Caki2 (cell line): Measurements from ENCODE around the gene C14orf180. TPM values are rescaled to one million over a fixed set of nuclear protein-coding genes. Genes with fewer than 3 reads are reported as not detected.
"Not testable (repeated sequence)": the region's sequence is repeated elsewhere in the genome, so short reads cannot be mapped to it uniquely, and the experiment has no call there.

Source experiments
- DNase-seq: peaks from one replicate; pipeline ENCODE4 v3.0.0-alpha.2; 2015; ENCODE audit warnings: low read depth
- in situ Hi-C: cut with HindIII; loops from 2 replicates; pipeline ENCODE4 v1.10.0; 2016; ENCODE audit warnings: low sequenced_read_pairs, low pct_unique_long_range_greater_than_20kb, mixed read lengths
- total RNA-seq: library from RNA; depleted of rRNA; stranded (reverse); fragments of >200 nt; shearing (Covaris generic); gene quantifications from 2 replicates; pipeline ENCODE4 v1.2.3, GENCODE V29; 2014; ENCODE audit warnings: low replicate concordance; rRNA removed

Gene C14orf180
- total RNA-seq, 1 experiment from 2014 or later = not detected

DNA sequence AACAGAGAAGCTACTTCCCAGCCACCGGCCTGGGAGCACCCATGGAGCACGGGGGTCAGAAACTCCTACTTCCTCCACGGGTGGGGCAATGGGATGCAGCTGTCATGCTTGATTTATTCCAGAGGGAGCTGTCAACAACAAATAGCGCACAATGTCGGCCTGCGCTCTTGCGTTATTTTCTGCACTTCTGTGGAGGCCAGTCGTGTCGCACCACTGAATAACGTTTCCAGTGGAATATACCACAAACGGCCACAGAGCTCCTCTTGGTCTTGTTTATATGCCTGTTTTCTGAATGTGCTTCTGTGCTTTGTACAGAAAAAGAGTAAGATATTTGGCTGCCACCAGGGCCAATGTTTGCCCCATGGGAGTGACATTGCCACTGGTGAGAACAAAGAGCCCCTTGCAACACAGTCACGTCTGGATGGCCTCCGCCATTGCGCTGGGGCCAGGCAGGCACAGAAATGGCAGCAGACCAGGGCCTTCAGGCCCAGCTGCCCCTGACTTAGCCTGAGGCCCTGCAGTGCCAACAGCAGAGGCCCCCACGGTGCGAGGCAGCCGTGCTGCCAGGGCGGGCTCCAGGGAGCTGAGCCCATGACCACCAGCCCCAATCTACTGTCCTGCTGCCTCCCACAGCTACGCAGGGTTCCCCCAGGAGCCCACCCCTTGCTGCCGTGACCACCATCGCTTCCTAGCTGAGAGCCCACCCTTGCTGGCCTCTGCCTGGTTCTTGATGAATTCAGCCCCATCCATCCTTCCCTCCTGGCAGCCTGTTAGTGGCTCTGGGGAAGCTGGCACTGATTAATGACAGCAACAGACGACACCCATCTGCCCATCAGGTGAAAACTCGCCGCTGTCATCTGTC lies 53.9 kb downstream of the C14orf180 start:
- in situ Hi-C loops = no loop called here

DNA sequence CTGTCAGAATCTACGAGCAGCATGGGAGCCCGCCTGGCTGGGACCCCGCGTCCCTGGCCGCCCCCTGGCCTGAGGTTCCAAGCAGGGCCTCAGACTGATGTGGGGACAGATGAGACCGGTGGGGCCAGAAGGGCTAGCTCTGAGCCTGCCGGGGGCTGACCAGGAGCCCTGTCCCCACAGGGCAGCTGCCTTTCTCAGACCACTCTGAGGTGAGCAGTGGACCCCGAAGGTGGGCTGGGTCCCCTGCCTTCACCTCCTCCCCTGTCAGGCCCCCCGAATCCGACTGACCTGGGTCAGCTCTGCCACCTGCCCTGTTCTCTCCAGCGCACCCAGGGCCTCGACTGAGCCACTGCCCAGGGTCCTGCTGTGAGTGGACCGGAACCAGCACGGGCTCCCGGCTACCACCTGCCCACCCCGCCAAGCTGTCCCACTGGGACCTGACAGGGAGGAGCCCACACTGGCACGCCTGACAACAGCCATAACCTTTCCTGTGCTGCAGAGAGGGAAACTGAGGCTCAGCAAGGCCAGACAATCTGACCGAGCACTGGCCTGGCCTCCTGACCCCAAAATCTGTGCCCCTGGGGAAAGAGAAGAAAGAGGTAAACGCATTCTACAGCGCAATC lies 54.7 kb downstream of the C14orf180 start:
- in situ Hi-C loops = no loop called here
- no peak for DNase-seq

More for the DNA sequence above, 53.9 kb downstream of the C14orf180 start:
- no peak for DNase-seq

DNA sequence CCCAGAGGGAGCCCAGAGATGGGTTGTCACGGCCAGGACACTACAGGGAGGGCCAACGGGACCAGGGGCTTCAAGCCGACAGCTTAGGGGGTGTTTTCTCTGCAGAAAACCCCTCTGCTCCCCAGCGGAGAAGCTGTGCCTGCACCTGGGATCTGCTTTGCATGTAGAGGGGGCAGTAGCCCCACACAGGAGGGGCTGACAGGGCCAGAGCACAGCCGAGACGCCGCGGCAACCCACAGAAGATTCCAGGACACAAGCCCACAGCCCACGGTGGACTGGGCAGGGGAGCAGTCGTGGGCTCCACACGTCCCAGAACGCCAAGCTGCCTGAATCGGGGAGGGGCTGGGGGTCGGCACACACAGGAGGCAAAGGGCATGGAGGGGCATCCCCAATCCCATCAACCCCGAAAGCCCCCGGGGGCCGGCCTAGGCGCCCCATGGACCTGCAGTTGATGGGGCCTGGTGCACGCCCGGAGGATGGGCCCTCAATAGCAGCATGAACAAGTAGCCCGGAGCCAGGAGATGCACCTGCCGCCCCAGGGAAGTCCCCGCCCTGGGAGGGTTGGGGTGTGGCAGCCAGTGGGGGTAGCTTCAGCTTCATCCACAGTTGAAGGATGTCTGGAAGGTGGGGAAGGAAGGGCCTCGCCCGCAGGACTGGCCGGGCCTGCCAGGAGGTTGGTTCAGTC lies 55.5 kb downstream of the C14orf180 start:
- no peak for DNase-seq
- in situ Hi-C loops = no loop called here

DNA sequence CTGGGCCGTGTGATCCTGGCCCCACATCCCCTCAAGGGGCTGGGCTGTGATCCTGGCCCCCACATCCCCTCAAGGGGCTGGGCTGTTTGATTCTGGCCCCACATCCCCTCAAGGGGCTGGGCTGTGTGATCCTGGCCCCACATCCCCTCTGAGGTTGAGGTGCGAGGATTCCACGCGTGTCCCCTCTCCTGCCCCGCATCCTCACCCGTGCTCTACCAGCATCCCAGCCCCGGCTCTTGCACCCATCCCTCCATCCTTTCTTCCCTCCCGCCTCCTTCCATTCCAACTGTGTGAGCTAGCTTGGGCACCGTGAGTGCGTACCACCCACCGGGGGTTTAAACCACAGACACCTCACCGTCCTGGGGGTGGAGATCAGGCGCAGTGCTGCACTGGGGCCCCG lies 56.2 kb downstream of the C14orf180 start:
- DNase-seq = no peak
- in situ Hi-C loops = no loop called here

DNA sequence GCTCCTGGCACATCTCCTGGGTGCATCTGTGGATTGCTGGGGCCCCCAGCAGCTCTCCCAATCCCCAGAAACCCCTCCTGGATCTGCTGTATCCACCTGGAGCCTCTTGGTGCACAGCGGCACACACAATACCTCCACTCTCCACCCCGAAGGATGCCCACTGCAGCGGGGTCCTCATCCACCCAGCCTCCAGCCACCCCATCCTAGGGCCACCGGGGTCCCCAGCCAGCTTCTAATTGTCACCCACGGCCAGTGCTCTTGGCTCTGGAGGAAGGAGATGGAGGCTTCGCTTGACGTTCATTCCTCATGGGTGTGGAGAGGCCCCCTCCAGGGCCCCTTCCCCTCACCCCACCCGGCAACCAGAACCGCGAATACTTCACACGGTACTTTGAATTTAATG lies 56.6 kb downstream of the C14orf180 start:
- in situ Hi-C loops = no loop called here
- no peak for DNase-seq

- in situ Hi-C loops, DNase-seq: not testable (repeated sequence)
These were observed 57.4 kb downstream of the C14orf180 start for GRCh38 chr14:104636846-104637545.

DNA sequence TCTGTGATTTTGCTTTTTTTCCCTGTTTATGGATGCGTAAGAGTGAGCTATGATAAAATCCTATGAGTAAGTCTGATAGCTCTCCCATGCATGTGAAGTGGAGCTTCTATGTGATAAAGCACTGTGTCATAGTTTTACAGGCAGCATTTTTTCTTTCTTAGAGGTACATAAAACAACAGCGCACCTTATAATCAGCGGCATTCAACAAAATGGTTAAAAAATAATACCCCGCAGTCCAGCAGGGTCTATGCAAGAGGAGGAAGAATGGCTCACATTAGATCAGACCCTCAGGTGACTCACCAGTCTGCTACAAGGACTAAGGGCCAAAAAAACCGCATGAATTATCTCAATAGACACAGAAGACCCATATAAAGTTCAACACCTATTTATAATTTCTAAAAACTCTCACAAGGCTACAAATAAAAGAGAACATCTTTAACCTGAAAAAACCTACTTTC lies 58.0 kb downstream of the C14orf180 start:
- in situ Hi-C loops = no loop called here
- no peak for DNase-seq

DNA sequence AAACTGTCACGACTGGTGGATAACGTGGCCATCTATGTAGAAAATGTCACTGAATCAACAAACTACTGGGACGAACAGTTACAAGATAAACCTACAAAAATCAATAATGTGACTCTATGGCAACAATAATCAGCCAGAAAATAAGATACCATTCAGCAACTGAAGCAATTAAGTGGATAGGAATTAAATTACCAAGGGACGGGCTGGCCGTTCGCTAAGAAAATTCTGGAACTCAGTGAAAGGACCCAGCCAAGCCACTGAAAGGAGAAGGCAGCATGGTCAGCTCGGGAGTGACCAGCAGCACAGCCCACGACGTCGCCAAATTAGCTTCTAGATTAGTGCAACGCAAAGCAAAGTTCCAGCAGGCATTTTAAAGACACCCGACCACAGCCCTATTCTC lies 58.6 kb downstream of the C14orf180 start:
- in situ Hi-C loops = no loop called here
- DNase-seq = no peak

DNA sequence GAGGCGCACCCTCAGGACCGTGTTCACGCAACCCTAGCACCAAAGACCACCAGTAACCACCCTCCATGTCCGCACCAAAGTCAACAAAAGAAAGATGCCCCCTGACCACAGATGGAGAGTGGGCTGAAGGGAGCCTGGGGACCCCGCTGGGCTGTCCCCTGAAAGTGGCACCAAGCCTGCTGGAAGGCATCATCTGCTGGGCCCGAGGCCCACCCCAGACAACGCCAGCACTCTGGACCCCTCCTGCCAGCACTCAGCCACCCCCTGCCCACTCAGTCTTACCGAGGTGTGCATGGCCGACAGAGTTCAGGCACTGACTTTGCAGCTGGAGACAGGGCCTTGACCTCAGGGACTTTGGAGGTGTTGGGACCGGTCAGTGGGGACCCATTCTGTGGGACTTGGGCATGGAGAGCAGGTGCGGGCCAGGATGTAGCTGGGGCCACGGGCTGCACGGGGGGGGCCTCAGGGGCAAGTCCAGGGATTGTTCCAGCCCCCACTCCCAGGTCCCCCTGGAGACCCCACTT lies 59.4 kb downstream of the C14orf180 start:
- in situ Hi-C loops = no loop called here
- no peak for DNase-seq

- in situ Hi-C loops = no loop called here
- DNase-seq = no peak
These were observed 59.9 kb downstream of the C14orf180 start for GRCh38 chr14:104639471-104639870.

Other genes with a start within 250 kb of the C14orf180 start
- 3.1 and 8.1 TPM in 2 replicates for gene TMEM179, start 25.0 kb downstream of the C14orf180 start, total RNA-seq
- 21.6 and 40.7 TPM in 2 replicates for gene INF2, start 109.9 kb downstream of the C14orf180 start, total RNA-seq
- 2.2 and 4.2 TPM in 2 replicates for gene ADSS1, start 144.5 kb downstream of the C14orf180 start, total RNA-seq
- 196 and 239 TPM in 2 replicates for gene SIVA1, start 173.4 kb downstream of the C14orf180 start, total RNA-seq
- gene AKT1, start 216.0 kb downstream of the C14orf180 start, total RNA-seq = 126 and 177 TPM in 2 replicates
- gene ZBTB42, start 221.3 kb downstream of the C14orf180 start, total RNA-seq = 4.7 and 7.6 TPM in 2 replicates